NCI-H2196 treated with DMSO at 0.1 percent for 48 hours (cell line): ENCODE results near the gene AGPAT2.

Experiments
- DNase-seq: peaks from one replicate; lab custom pipeline; 2025; ENCODE audit not compliant: unreplicated experiment; lab: John Stamatoyannopoulos, UW

The AGPAT2 gene

DNA sequence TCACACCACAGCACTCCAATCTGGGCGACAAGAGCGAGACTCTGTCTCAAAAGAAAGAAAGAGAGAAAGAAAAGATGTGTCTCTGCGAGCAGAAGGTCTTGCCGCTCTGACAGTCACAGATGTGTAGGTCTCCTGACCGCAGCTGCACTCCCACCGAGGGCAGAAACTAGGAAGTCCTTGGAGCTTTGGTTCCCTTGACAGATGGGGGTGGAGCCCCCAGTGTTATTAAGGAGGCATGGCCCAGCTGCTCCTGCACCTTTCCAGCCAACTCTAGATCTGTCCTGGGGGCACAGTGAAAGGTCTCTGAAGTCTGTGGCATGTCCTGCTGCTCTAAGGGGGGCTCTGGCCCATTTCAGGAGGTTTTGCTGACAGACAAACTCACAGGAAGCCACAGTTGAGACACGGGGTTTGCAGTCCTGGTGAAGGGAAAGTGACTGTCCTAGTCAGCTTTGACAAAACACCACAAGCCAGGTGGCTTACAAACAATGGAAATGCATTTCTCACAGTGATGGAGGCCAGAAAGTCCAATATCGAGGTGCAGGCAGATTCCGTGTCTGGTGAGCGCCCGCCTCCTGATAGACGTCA is 16.1 kb upstream of the AGPAT2 start:
- no peak for DNase-seq

DNA sequence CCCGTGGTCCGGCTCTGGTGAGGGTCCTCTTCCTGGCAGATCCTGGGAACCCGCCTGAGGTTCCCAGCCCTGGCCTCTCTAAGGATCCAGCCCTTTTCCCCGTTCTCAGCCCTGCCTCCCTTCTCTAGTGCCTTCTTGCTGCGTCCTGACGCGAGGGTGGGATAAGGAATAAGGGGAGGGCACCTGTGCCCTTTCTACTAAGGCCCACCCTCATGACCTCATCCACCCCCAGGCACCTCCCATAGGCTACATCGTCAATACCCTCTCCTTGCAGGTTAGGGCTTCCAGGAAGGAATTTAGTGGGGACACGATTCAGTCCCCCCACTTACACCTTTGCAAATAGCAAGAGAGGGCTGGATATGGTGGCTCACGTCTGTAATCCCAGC is 14.4 kb upstream of the AGPAT2 start:
- DNase-seq, result no peak

DNA sequence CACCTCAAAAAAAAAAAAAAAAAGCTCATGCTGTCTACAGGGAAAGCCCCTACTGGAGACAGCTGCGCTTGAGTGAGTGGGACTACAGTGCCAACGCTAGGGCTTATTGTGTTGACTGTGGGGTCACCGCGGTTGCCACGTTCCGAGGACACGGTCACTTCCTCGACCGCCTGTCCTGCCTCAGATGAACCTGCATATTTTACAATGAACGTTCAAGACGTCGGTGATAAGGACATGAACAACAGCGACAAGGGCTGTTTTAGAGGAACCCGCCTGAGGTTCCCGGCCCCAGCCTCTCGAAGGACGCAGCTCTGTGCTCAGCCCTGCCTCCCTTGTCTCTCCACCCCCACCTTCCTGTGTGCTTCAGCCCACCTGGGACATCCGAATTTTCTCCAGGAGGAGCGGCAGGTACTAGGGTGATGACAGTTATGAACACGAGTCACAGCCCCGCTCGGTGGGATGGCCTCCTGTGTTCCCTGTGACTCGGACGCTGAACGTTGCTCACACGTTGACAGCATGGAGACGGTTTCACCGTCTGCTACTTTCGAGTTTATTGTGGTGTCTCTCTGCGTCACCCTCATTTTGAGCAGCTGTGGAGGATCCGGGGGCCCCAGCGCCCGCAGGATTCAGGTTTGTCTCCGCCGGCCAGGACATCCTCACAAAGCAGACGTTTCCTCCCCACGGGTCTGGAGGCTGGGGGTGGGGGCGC is 13.9 kb upstream of the AGPAT2 start:
- no peak for DNase-seq

DNA sequence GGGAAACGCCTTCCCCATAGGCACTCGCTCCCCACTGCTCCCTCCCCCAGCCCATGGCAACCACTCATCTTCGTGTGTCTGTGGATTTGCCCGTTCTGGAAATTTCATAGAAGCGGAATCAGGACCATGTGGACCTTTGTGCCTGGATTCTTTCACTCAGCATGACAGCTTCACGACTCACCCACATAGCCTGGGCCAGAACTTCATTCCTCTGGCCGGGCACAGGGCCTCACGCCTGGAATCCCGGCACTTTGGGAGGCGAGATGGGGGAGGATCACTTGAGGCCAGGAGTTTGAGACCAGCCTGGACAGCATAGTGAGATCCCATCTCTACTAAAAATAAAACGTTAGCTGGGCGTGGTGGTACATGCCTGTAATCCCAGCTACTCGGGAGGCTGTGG is 13.0 kb upstream of the AGPAT2 start:
- no peak for DNase-seq

DNA sequence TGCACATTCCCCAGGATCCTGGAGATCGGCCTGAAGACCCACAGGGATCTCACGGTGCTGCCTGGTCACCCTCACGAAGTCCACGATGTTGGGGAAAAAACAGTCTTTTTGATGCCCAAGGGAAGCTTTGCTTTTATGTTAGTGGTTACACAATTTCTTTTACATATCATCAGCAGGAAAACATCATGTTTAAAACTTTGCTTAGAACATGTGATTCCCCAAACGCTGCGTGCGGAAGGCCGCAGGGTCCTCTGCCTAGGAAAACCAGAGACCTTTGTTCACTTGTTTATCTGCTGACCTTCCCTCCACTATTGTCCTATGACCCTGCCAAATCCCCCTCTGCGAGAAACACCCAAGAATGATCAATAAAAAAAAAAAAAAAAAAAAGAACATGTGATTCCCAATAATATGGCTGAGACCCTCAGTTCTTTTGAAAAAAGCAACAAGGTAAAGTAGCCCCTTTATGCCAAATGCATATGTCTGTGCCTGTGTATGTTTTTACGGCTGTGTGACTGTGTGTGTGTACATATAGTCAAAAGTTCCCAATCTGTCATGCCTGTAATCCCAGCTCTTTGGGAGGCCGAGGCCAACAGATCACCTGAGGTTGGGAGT is 11.5 kb upstream of the AGPAT2 start:
- DNase-seq, result no peak

DNA sequence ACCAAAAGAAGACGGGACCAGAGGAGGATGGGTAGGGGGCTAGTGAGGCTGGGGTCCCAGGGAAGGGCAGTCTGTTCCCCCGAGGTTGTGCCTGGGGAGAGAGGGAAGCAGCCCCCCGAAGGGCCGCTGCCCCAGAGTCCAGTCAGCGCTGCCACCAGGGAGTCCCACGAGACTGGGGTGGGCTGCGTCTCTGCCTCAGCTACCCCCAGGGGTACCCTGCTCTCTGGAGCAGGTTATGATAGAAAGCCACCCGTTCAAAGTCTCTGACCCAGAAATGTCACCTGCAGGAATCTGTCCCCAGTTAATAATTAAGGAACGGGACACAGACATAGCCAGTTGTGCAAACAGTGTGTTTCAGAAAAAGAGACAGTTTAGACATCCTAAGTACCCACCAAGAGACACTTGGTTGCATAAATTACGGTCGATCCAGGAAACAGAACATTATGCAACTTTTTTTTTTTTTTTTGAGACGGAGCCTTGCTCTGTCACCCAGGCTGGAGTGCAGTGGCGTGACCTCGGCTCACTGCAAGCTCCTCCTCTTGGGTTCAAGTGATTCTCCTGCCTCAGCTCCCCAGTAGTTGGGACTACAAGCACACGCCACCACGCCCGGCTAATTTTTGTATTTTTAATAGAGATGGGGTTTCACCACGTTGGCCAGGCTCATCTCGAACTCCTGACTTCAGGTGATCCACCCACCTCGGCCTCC is 10.7 kb upstream of the AGPAT2 start:
- DNase-seq, result no peak

DNA sequence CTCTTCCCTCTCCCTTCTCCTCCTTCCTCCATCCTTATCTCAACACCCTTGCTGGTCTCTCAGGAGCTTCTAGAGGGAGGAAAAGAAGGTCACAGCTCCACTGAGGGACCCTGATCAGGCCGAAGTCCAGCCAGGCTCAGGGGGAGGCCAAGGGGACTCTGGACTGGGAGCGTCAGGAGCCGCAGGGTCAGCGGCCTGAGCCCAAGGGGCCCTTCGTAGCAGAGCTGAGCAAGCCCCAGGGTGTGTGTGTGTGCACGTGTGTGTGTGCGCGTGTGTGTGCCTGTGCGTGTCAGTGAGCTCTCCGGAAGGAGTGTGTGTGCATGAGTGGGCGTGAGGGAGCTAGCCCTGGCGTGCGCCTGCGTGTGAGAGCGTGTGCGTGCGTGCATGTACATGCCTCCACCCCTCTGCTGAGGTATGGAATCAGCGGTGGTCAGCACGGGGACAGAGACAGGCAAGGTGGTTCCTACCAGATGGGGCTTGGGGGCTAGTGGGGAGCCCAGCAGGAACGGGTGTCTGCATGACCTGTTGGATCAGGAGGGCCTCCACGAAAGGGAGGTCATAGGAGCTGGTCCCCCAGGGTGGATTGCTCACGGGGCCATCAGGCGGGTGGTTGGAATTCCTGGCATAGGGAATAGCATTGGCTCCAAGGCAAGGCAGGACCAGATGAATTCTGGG is 10.0 kb upstream of the AGPAT2 start:
- no peak for DNase-seq

DNA sequence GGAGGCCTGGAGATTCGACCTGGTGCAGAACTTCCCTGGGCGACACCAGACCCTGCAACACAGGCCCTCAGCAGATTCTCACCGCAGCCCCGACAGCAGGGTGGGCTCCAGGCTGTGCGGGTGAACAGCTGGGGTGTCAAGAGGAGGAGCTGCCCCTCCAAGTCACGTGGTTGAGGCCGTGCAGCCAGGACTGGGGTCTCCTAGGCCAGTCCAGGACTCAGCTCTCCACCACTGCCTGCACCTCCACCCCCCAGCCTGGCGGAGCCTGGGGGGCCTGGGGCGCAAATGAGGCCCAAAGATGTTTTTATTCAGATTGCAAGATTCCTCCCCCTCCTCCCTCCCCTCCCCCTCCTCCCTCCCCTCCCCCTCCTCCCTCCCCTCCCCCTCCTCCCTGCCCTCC is 9.2 kb upstream of the AGPAT2 start:
- DNase-seq, result no peak

DNA sequence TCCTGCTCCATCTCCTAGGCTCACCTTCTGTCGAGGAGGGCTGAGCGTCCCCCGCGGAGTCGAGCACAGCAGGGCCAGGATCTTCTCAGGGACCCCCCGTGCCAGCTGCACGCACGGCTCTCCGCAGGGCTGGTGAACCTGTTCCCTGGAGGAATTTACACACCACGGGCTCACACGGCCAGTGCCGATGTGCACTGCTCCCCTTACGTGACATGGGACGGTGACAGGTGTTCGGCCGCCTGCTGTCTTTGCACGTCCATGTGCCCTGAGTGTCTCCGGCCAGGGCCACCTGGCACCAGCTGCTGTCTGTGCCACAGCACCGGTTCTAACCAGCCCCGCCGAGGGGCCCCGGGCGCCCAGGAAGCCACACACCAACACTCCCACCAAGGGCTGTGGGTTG is 8.7 kb upstream of the AGPAT2 start:
- peak; percentile 56 for DNase-seq

DNA sequence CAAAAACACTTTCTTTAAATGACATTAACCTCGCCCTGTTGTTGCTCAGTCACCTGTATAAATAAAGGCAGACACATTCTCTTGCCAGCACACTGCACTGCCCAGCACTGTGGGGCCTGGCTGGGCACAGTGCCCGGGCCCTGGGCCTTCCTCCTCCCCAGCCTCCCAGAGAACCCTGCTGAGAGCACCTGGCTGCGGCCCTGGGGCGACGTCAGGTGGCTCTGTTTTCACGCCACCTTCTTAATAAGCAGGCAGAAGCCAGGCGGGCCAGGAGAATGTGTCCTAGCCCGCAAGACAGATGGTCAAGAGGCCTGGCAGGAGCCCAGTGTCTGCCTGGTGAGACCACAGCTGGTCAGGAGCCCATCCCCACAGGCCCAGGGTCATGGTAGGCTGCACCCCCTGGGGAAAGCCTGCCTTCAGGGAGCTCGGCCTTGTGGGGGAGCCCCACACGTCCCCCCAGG is 8.2 kb upstream of the AGPAT2 start:
- peak; percentile 94 for DNase-seq

DNA sequence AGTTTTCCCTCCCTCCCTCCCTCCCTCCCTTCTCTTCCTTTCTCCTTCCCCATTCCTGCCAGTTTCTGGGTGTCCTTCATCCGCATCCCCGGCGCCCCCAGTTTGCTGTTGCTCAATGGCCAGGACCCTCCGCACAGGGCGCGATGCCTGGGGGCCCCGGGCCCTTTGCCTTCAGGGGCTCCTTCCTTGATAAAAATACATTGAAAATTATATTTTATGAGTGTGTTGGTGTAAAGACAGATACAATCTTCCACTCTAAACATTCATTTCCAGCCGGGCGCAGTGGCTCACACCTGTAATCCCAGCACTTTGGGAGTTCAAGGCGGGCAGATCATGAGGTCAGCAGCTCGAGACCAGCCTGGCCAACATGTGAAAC is 7.6 kb upstream of the AGPAT2 start:
- no peak for DNase-seq

DNA sequence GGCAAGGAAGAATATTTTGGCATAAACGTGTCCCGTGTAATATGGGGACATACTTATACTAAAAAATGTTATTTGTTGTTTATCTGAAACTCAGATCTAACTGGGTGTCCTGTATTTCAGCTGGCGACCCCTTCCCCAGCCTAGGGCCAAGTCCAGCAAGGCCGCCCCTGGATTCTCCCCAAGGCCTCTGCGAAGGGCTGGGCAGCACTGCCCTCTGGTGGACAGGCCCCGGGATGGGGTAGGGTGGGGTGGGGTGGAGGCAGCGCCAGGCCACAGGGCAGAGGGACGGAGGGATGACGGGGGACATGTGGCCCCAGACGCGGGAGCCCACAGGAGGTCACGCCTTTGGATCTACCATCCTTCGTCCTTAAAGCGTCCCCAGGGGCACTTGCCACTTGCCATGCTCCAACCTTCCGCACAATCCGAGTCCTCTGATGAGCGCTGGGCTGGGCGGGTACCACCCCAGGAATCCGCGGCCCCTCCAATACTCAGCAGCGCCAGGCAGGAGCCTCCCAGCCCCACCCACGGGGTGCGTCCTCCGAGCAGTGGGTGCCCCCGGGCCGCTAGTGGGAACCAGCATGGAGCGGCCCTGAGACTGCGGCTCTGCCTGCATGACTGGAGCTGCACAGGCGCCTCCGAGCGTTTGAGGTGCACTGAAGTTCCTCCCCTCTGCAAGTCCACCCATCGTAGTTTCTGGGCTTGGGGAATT is 7.1 kb upstream of the AGPAT2 start:
- DNase-seq, result peak; percentile 58

DNA sequence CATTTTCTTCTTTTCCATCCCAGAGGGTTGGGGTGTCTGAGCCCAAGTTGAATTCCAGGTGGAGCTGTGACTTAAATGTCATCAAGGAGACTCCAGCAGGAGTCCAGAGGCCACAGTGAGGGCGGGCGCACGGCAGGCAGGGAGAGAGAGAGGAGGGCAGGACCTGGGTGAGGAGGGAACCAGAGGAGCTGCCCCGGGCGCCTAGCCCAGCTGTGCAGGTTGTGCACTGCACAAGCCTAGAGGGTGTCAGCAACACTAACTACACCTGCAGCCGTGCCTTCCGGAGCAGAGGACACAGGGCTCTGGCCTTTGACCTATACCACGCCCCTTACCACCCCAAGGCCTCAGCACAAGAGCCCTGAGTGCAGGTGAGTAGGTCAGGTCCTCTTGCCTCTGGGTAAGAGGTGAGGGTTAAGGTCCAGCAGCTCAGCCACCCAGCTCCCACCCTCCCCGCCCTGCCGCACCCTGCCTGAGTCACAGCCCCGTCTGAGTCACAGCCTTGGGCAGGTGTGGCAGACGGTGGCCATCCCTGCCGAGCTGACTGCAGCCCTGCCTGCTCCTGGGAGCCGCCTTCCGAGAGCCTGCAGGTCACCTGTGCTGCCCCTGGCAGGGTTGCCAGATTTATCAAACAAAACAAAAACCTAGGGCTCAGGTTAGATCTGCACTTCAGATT is 6.4 kb upstream of the AGPAT2 start:
- peak; percentile 70 for DNase-seq

DNA sequence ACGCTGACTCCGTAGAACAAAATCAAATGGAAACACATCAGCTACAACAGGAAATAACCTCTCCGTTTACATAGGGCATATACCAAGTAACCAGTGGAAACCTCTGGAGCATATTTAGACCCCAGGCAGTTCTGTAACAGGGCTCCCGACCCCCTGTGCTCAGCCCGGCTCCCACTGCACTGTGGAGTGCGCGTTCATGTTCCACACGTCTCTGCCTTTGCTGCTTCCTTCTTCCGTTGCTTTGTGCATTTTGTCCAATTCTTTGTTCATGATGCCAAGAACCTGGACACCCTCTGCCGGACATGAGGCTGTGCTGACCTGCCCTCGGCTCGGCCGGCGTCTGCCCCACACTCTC is 5.9 kb upstream of the AGPAT2 start:
- no peak for DNase-seq

DNA sequence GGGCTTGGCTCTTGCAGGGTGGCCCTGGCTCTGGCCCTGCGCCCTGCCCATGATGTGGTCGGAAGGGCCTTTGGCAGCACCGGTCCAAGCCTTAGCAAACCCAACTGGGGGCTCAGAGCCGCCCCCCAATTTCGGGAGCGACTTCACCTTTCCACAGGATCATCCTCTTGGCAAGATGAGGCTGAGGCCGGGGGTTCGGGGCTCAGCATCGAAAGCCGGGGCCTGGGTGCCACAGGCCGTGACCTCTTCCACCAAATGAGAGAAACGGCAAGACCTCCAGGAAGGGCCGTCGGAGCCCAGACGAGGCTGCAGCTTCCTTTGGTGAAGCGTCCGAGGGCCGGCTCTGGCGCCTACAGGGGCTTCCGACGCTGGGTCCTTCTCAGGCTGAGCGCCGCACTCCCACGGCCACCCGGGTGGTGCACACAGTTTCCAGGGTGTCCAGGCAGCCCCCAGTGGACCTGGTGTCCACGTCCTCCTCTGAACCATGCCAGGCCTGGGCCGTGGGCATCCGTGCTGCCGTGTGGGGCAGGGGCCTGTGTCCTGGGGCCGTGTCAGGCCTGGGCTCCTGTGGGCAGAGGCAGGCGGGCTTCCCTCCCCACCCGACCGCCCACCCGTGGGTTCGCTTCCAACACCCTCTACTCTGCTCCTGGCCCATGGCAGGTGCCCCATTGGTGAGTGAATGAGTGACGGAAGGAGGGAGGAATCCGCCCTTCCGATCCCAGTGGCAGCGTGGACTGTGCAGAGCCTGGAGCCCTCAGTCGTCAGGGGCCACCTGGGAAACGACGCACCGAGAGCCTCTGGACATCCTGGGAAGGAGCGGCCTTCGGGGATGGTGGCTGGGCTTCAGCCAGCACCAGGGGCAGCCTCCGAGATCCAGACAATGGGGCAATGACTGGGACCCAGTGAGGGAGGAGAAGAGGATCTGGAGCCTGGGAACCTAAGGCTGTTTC is 5.2 kb upstream of the AGPAT2 start:
- DNase-seq, result no peak

DNA sequence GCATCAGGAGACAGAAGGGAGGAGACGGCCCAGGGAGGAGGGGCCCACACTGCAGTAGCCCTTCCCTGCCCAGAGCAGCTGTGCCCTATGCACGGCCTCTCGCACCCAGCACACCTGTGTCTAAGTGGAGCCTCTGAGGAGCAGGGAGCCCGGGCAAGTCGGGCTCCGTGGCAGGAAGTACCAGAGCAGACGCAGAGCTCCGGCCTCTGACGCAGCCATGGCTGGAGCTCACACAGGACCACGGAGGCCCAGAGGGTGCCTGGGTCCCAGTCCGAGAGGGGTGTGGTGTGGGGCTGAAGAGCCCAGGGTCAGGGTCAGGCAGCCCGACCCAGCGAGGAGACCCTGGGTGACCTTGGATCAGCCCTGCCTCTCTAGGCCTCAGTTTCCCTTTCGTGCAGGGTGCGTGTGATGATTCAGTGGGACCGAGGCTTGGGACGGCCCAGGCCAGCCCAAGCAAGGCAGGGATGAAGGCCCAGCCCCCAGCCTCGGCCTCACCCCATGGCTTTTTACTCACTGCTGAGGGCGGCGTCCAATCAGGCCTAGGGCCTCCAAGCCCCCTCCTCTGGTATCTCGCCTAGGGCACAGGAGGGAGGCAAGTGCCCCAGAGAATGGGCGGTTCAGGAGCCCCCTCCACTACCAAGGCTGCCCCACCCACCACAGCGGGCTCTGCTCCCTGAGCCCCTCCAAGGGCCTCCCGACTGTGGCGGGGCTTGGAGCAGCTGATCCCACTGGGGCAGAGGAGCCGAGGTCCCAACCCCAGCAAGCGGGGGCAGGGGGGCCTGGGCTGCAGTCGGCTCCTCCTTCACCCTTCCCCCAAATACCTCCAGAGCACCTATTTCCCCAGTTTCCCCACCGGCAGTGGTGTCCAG is 4.3 kb upstream of the AGPAT2 start:
- peak; percentile 88 for DNase-seq

DNA sequence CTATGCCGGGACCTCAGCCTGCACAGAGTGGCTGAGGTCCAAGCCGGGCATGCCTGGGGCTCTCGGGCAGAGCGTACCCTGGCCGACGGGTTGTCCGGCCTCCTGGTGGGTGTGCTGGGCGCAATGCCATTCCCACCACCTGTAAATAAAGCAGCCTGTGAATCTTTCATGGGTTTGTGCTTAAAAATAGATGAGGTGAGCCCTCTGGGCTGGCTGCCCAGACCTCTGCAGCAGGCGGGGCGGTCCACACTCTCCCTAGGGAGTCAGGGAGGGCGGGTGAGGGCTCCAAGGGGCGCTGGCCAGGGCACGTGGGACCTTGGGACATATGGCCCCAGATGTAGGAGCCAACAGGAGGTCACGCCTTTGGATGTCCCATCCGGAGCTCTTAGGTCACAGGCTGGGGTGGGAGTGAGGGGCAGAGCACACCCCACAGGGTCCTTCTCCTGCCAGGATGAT is 3.6 kb upstream of the AGPAT2 start:
- peak; percentile 91 for DNase-seq

DNA sequence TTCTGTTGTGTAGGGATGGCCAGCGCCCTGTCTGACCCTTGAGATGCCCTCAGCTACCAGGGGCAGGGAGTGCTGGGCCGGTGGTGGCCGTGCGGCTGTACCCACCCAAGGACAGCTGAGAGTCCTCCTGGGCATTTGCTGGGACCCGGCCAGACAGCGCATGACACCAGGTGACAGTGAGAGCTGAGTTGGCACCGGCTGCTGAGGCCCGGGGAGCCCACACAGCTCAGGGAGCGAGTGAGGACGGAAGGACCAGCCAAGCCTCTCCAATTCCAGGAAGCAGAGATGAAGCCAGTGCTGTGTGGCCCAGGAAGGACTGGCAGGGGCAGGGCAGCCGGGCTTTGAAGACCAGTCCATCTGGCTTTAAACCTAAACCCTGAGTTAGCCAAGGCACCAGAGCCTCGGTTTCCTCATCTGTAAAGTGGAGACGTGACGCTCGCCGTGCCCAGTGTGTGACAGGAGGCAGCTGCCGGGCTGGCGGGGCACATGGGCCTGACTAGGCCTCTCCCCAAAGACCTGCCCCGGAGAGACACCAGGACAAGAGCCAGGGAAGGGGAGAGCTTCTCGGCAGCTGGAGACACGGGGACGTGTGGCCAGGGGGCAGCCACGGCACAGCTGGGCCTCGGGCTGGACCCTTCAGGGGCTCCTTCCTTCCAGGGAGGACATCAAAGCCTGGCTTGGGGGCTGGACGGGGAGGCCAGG is 3.0 kb upstream of the AGPAT2 start:
- peak; percentile 33 for DNase-seq
